Skeletal muscle cell (primary cell): ENCODE data around the gene NDUFAF8.

Source experiments
- DNase-seq: peaks from one replicate; pipeline ENCODE4 v3.0.0-alpha.2; 2010; ENCODE audit warnings: low read depth
- H3K4me3 ChIP-seq: 2 replicates; pipeline ENCODE4 v1.5.1; 2011; ENCODE audit warnings: low read depth, mild to moderate bottlenecking, control low read depth, low read length, moderate library complexity

NDUFAF8 gene

GRCh38 chr17:81238815-81239713 is at the start of gene NDUFAF8, which contains the start of gene TEPSIN:
NDUFAF8 (plus strand) TSS chr17:81239318; CDS start chr17:81239364, 46 bp downstream.
TEPSIN (minus strand) TSS chr17:81239055; CDS start chr17:81239033, 22 bp downstream.
- DNase-seq = peak; percentile 97
- peak within 1 kb of the TSS; percentile 89 for H3K4me3 ChIP-seq

GRCh38 chr17:81189670-81190530 is 49.2 kb upstream of the NDUFAF8 start:
- H3K4me3 ChIP-seq = no peak overlapping the region
- no peak for DNase-seq

DNA sequence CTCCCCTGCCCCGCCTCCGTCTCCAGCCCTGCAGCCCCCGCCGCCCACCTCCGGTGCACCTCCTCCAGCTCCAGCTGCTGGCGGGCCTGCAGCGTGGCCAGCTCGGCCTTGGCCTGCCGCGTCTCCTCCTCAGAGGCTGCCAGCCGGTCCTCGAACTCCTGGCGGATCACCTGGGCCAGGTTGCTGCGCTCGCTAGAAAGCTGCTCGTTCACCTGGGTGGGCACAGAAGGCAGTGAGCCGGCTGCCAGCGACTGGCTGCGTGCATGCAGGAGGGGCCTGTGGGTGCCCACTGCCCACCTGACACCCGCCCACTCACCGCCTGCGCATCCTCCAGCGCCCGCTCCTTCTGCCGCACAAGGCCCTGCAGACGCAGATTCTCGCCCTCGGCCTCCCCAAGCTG is 48.5 kb upstream of the NDUFAF8 start:
- no peak for DNase-seq
- H3K4me3 ChIP-seq = no peak overlapping the region

DNA sequence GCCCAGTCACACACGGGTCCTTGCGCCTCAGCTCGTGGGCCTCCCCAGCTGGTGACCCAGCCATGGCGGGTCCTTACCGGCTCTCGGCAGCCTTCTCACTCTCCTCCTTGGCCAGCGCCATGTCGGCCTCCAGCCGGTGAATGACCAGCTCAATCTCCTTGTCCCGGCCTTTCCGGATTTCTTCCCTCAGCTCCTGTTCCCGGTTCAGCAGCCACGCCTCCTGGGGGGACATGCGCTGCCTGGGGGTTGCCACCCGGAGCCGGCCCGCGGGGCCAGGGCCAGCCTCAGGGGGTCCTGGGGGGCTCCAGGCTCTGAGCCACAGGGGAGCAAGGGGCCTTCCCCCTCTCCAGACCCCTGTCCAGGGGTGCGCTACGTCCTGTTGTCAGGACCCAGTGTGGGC is 48.0 kb upstream of the NDUFAF8 start:
- DNase-seq = no peak

GRCh38 chr17:81191646-81192045 is 47.5 kb upstream of the NDUFAF8 start:
- no peak for DNase-seq
- H3K4me3 ChIP-seq = no peak overlapping the region

More for the DNA sequence above, 48.0 kb upstream of the NDUFAF8 start:
- no peak overlapping the region for H3K4me3 ChIP-seq

DNA sequence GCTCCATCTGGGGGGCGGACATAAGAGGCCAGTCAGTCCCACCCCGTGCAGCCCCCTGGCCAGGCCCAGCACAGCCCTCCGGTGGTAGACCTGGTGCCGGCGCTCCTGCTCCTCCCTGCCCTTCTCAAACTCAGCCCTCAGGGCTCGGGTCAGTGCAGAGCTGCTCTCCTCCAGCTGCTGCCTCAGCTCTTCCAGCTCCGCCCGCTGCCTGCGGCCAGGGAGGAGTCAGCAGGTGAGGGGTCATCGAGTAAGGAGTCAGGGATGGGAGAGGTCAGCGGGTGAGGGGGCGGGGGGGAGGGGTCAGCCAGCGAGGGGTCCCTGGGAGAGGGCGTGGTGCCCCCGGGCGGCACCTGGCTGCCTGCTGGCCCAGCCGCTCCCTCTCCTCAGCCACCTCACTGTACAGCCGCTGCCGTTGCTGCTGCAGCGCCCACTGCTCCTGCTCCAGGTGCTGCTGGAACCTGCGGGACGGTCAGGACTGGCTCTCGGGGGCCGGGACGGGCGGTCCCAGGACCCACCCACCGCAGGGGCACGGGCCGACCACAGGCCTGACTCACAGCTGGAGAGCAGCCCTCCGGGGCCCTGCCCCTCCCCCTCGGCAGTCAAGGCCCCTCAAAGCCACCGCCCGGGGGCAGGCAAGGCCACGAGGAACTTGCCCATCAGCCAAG is 46.6 kb upstream of the NDUFAF8 start:
- no peak overlapping the region for H3K4me3 ChIP-seq
- DNase-seq = no peak

GRCh38 chr17:81193051-81193410 is 46.1 kb upstream of the NDUFAF8 start:
- H3K4me3 ChIP-seq = no peak overlapping the region
- no peak for DNase-seq

DNA sequence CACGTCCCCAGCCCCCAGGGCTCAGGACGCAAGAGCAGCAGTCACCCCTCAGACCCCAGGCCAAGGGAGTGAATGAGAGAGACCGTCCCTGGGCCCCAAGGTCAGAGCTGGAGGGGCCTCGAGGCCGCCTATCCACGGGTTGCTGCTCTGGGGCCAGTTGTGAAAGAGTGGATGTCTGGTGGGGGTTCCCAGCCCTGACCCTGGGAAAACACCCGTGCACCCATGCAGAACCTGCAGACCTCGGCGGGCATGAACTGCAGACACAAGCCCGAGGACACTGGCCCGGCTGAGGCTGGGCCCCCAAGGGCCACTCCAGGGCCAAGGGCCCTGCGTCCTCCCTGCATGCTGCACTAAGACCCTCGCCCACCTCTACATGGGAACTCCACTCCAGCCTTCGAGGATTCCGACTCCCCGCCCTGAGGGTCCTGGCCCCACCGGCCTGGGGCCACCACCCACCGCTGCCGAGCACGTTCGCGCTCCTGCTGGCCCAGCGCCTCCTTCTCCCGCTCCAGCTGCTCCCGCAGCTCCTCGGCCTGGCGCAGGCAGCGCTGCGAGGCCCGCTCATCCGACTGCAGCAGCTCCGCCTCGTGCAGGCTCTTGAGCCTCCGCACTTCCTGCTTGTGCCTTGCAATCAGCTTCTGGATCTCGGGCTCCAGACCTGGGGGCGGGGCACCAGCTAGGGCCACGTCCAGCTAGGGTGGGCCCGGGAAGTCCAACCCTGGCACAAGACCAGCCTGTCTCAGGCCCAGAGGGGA is 45.5 kb upstream of the NDUFAF8 start:
- no peak overlapping the region for H3K4me3 ChIP-seq
- DNase-seq = no peak

GRCh38 chr17:81194225-81194760 is 44.8 kb upstream of the NDUFAF8 start:
- no peak for DNase-seq

DNA sequence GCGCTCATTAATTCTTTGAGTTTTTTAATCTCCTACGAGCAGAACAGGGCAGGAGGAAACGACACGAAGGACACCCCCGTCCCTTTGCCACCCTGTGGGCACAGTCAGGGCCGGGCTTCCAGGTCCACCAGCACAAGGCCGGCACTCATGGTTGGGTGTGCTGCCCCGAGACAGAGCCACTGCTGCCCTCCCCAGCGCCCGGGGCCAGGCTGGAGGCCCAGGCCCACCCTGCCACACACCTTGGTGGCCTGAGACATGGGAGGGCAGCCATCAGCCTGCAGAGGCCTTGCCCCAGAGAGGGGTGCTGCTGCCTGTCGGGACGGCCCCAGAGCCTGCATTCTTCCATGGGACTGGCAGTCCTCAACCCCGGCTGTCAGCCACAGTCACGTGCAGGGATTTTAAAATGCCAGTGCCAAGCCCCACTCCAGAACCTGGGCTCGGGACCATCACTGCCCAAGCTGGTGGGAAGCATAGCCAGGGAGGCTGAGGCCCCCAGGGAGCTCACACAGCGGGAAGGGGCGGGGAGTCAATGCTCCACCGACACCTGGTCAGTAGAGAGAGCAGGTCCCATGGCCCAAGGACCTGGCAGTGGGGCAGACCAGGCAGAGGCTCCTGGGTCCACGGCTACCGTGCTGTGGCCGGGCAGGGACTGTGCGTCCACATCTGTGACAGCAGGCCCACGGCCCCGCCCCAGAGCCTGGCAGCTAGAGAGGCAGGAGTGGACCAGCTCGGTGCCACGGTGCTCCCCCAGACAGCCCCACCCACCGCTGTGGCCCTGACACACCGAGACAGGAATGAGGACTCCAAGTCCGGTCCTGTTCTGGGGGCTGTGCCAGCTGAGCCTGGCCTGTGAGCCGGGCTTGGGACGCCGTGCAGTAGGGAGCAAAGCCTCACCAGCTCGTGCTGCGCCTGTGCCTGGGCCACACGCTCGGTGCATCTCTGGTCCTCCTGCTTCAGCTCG is 43.9 kb upstream of the NDUFAF8 start:
- no peak for DNase-seq
- H3K4me3 ChIP-seq = no peak overlapping the region

More at GRCh38 chr17:81194225-81194760, 44.8 kb upstream of the NDUFAF8 start:
- no peak overlapping the region for H3K4me3 ChIP-seq

DNA sequence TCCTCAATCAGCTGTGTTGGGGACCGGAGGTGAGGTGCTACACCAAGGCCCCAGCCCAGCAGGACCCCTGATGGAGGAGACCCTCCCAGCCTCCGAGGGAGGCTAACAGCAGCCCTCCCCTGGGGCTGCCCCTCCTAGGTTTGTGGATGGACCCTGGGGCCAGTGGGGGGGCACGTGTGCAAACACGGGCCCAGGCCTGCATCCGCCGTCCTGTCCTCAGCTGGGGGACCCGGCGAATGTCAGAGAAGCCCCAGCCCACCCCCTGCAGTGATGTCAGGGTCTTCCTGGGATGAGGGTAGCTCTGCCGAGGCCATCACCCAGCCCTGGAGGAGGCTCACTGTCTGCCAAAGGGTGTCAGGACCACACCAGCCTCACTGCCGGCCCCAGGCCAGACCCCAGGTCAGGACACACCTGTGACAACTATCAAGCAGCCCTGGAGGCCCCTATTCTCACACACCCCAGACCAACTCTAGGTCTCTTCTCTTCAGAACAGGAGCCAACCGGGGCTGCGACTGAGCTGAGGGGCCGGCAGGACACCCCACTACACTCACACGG is 43.1 kb upstream of the NDUFAF8 start:
- DNase-seq = no peak
- H3K4me3 ChIP-seq = no peak overlapping the region

DNA sequence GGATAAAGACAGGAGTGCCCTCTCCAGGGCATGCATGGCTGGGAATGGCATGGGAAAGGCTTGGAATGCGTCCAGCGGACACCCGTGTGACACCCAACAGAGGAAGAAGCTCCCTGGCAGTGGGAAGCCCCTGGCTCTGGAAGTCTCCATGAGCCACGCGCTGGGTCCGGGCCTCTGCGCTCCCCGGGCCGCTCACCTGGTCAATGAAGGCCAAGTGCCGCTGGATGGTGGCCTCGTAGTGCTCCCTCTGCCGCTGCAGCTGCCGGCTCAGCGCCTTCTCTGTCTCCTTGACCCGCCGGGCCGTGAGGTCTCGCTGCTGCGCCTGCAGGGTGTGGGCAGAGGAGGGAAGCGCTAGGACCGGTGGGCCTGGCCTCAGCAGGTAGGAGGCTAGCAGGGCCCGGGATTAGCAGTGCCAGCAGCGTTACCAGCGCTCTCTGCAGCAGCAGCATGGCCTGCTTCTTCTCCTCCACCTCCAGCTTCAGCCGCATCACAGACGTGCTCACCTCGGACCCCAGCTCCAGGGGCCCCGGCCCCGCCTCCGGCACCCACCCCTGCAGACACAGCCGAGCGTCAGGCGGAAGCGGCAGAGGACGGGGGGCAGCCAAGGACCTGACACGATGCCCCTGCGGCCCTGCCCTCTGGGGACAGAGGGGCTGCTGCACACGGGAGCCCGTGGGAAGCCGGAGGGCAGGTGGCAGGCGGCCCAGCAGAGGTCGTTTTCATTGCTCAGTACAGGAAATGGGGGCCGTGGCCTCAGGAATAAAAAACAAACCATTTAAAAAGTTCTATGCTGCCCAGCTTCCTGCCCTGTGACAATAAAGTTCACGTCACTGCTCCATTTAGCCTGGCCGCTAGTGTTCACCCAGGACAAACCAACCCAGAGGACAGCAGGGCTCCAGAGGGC is 42.4 kb upstream of the NDUFAF8 start:
- no peak for DNase-seq
- H3K4me3 ChIP-seq = no peak overlapping the region

GRCh38 chr17:81197409-81197795 is 41.7 kb upstream of the NDUFAF8 start:
- no peak overlapping the region for H3K4me3 ChIP-seq
- no peak for DNase-seq

DNA sequence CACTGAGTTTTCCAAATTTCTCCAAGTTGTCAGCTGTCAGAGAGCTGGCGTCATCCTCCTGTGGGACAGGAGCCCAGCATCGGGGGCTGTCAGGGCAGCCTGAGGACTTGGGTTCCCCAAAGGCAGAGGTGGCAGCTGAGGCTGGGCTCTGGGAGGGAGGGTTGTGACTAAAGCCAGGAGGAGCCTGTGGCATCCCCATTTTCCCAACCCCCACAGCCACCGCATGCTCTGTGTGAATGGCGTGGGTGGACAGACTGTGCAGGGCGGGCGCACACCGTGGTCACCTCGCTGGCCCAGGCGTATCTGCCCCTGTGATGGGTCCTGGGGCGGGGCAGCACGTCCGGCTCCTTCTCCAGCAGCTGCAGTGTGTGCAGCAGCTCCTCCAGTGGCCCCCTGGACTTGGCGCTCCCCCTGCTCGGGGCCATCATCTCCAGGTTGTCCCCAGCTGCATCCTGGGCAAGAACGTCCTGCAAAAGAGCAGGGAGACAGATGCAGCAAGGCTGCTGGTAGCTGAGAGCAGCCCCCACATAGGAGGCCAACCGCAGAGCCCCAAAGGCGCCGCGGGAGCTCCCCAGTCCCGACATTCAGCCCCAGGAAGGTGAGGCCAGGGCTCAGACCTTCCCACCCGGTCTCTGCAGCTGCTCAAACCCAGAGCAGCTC is 41.2 kb upstream of the NDUFAF8 start:
- H3K4me3 ChIP-seq = no peak overlapping the region
- no peak for DNase-seq

DNA sequence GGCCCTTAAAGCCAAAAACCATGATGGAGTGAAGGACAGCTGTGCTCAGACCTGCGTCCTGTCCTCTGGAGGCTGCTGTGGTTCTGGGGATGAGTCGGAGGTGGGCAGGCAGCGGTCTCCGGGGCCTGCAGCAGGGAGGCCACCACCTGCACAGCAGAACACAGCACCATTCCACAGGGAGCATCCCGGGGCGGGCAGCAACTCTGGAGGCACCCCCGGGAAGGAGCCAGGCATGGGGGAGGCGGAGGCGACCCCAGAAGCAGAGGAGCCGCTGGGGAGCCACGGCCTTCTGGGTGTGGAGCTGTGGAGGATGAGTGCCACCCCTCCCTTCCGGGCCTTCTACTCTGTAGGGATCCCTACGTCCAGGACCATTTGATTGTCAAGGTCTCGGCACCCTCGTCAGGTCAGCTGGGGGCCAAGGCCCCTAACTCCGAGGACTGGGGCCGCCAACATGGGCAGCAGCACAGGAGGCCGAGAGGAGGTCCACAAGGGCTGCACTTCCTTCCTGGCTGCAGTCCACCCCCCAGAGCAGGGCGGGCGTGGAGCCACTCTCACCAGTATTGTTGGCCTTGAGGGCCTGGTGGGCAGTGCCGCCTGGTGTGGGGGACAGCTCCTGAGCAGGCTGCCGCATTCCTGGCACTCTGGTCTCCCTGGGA is 40.2 kb upstream of the NDUFAF8 start:
- H3K4me3 ChIP-seq = no peak overlapping the region

DNA sequence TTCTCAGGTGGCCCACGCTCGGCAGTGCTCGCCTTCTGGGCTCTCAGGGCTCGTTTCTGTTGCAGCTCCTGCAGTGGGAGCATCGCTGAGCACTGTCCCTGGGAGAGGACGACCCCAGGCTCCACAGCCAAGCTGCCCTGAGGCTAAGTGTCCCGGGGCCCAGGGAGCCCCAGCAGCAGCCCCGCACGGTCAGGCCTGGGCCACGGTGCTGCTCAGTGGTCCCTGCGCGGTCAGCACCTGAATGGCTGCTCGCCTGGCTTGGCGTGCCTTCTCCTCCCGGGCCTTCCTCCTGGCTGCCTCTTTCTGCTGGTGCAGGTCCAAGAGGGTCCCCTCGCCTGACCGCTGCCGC is 39.7 kb upstream of the NDUFAF8 start:
- H3K4me3 ChIP-seq = no peak overlapping the region
- no peak for DNase-seq

More for the DNA sequence above, 40.2 kb upstream of the NDUFAF8 start:
- DNase-seq = no peak
